GM23338 (cell line): ENCODE results near the gene MCRIP1. TPM values are rescaled to one million over a fixed set of nuclear protein-coding genes. Genes with fewer than 3 reads are reported as not detected.

Source experiments
- ATAC-seq: fragments of 200-7000 bp; cut with Tn5 transposase; 3 replicates; pipeline ENCODE4 v1.9.1; 2020
- DNase-seq: peaks from one replicate; pipeline ENCODE4 v3.0.0-alpha.2; 2015; ENCODE audit warnings: low spot score
- H2AFZ ChIP-seq: fragments of 200-600 bp; sonication (generic); 2 replicates; pipeline ENCODE4 v1.8.0; 2016; ENCODE audit warnings: antibody characterized with exemption, mild to moderate bottlenecking, moderate library complexity
- H3F3A ChIP-seq: fragments of 200-600 bp; sonication (generic); replicated peaks from 2 replicates; pipeline ENCODE4 v1.8.0; 2017; ENCODE audit warnings: antibody characterized with exemption, mixed run types, low read depth
- H3K27ac ChIP-seq: fragments of 200-600 bp; sonication (generic); 2 replicates; pipeline ENCODE4 v1.6.1; 2016; ENCODE audit warnings: low read depth
- H3K27me3 ChIP-seq: fragments of 200-600 bp; sonication (generic); 2 replicates; pipeline ENCODE4 v1.8.0; 2016; ENCODE audit warnings: mild to moderate bottlenecking, mixed run types, moderate library complexity; ENCODE audit not compliant: insufficient read depth
- H3K36me3 ChIP-seq: fragments of 200-600 bp; sonication (generic); 2 replicates; pipeline ENCODE4 v1.8.0; 2016; ENCODE audit warnings: mild to moderate bottlenecking; ENCODE audit not compliant: insufficient read depth
- H3K4me1 ChIP-seq: fragments of 200-600 bp; sonication (generic); 2 replicates; pipeline ENCODE4 v1.8.0; 2016; ENCODE audit warnings: mild to moderate bottlenecking, moderate library complexity; ENCODE audit not compliant: insufficient read depth
- H3K4me2 ChIP-seq: fragments of 200-600 bp; sonication (generic); 2 replicates; pipeline ENCODE4 v1.7.1; 2017; ENCODE audit warnings: mixed run types
- H3K4me3 ChIP-seq: fragments of 200-600 bp; sonication (generic); 2 replicates; pipeline ENCODE4 v1.6.1; 2016; ENCODE audit warnings: mixed run types
- H3K79me2 ChIP-seq: fragments of 200-600 bp; sonication (generic); replicated peaks from 2 replicates; pipeline ENCODE4 v1.8.0; 2017; ENCODE audit warnings: mild to moderate bottlenecking; ENCODE audit not compliant: insufficient read depth
- H3K9me2 ChIP-seq: fragments of 200-600 bp; sonication (generic); 2 replicates; pipeline ENCODE4 v1.8.0; 2017; ENCODE audit not compliant: insufficient read depth
- H4K20me1 ChIP-seq: fragments of 200-600 bp; sonication (generic); replicated peaks from 2 replicates; pipeline ENCODE4 v1.8.0; 2017; ENCODE audit warnings: mild to moderate bottlenecking; ENCODE audit not compliant: insufficient read depth
- H3K27ac Mint-ChIP-seq: 2 replicates; pipeline ENCODE4 v1.8.0; 2020; ENCODE audit warnings: inconsistent platforms, mild to moderate bottlenecking, moderate library complexity, mixed read lengths
- H3K27me3 Mint-ChIP-seq: 3 replicates; pipeline ENCODE4 v1.8.0; 2022; ENCODE audit warnings: low read depth, mild to moderate bottlenecking, moderate library complexity, mixed read lengths, inconsistent platforms; ENCODE audit not compliant: insufficient read depth, poor library complexity
- H3K36me3 Mint-ChIP-seq: 3 replicates; pipeline ENCODE4 v1.8.0; 2021; ENCODE audit warnings: low read depth, mild to moderate bottlenecking, inconsistent platforms, moderate library complexity, mixed read lengths
- H3K4me1 Mint-ChIP-seq: 3 replicates; pipeline ENCODE4 v1.8.0; 2020; ENCODE audit warnings: mild to moderate bottlenecking, inconsistent platforms, mixed read lengths
- H3K4me3 Mint-ChIP-seq: 3 replicates; pipeline ENCODE4 v1.8.0; 2021; ENCODE audit warnings: moderate library complexity, mild to moderate bottlenecking, inconsistent platforms, mixed read lengths
- H3K9me3 Mint-ChIP-seq: 3 replicates; pipeline ENCODE4 v1.8.0; 2020; ENCODE audit warnings: moderate library complexity, mild to moderate bottlenecking, inconsistent platforms, mixed read lengths
- CTCF ChIP-seq, 2 experiments: fragments of 200-600 bp in 1 of 2; sonication (generic) in 1 of 2; conservative IDR thresholded peaks; 2 replicates each; pipeline versions ENCODE4 v1.5.1 to v1.6.1; 2016 to 2017; ENCODE audit warnings: antibody characterized with exemption in 2 of 2, low read depth in 2 of 2, mild to moderate bottlenecking in 2 of 2, moderate library complexity in 1 of 2
- EZH2phosphoT487 ChIP-seq: fragments of 200-600 bp; sonication (generic); IDR thresholded peaks from one replicate; pipeline ENCODE4 v1.8.1; 2018; ENCODE audit warnings: antibody characterized with exemption; ENCODE audit not compliant: unreplicated experiment
- NANOG ChIP-seq: IDR thresholded peaks from 2 replicates; pipeline ENCODE4 v1.6.1; 2016; ENCODE audit warnings: antibody characterized with exemption, borderline replicate concordance
- POLR2AphosphoS5 ChIP-seq: IDR thresholded peaks from 2 replicates; pipeline ENCODE4 v1.6.1; 2016; ENCODE audit warnings: antibody characterized with exemption, low read depth
- REST ChIP-seq: IDR thresholded peaks from one replicate; pipeline ENCODE4 v1.6.1; 2018; ENCODE audit warnings: antibody characterized with exemption; ENCODE audit not compliant: unreplicated experiment
- STAT1 ChIP-seq: IDR thresholded peaks from one replicate; pipeline ENCODE4 v1.6.1; 2016; ENCODE audit warnings: antibody characterized with exemption; ENCODE audit not compliant: unreplicated experiment
- ZNF114 ChIP-seq: fragments of 250-450 bp; sonication (Bioruptor Pico); IDR thresholded peaks from 2 replicates; pipeline ENCODE4 v1.5.0; 2020; ENCODE audit warnings: mild to moderate bottlenecking, moderate library complexity
- ZNF462 ChIP-seq: fragments of 250-450 bp; sonication (Bioruptor Pico); IDR thresholded peaks from 2 replicates; pipeline ENCODE4 v1.5.0; 2020; ENCODE audit warnings: mild to moderate bottlenecking, moderate library complexity
- polyA plus RNA-seq: library from polyadenylated mRNA; unstranded; fragments of >200 nt; fragmentation: Nextera tagmentation; extraction: Ambion mirVana; gene quantifications from 2 replicates; pipeline ENCODE4 v1.2.1, GENCODE V29; 2016
- total RNA-seq: library from RNA; depleted of rRNA; stranded (reverse); fragments of >200 nt; shearing (Covaris generic); gene quantifications from 2 replicates; pipeline ENCODE4 v1.2.3, GENCODE V29; 2014

Gene MCRIP1
- total and polyA plus RNA-seq, 2 experiments from 2014 or later = 85.2 to 101 TPM

GRCh38 chr17:81811705-81812570 lies 21.2 kb downstream of the MCRIP1 start (continued):
- no peak for TF ChIP-seq CTCF (conservative IDR thresholded peaks at IDR 0.05; ENCODE audit: low read depth in 2 of 2)
- TF ChIP-seq NANOG = no peak
- TF ChIP-seq REST = no peak

GRCh38 chr17:81810892-81811704 lies 22.0 kb downstream of the MCRIP1 start:
- no peak overlapping the region for H3K27ac ChIP-seq
- peaks cover 4% of the 10 kb centered on the region for H3K27me3 ChIP-seq
- no peaks in the 10 kb centered on the region; the same call in 2 of the 3 replicates for H3K36me3 Mint-ChIP-seq
- TF ChIP-seq ZNF462 (CRISPR knock-in tag) (no peak), ZNF114 (no peak), EZH2phosphoT487 (no peak), POLR2AphosphoS5 (no peak), STAT1 (no peak), NANOG (no peak)

More at GRCh38 chr17:81810892-81811704, 22.0 kb downstream of the MCRIP1 start:
- Histone ChIP-seq H3K4me2 (no peak overlapping the region), H3K79me2 (no peaks in the 10 kb centered on the region), H3K4me3 (no peak overlapping the region), H3K36me3 (no peaks in the 10 kb centered on the region), H3K9me2 (no peaks in the 10 kb centered on the region), H4K20me1 (no peaks in the 10 kb centered on the region), H3F3A (no peaks in the 10 kb centered on the region; the same call in 1 of the 2 replicates), H2AFZ (no peak overlapping the region), H3K4me1 (no peaks in the 10 kb centered on the region)
- ATAC-seq (no peak), DNase-seq (no peak)
- Mint-ChIP-seq H3K4me1 (no peaks in the 10 kb centered on the region), H3K27me3 (peaks cover 22% of the 10 kb centered on the region), H3K27ac (no peak overlapping the region), H3K4me3 (no peak overlapping the region), H3K9me3 (peaks cover 4% of the 10 kb centered on the region)
